ENCODE data around the gene PCARE.

DNA sequence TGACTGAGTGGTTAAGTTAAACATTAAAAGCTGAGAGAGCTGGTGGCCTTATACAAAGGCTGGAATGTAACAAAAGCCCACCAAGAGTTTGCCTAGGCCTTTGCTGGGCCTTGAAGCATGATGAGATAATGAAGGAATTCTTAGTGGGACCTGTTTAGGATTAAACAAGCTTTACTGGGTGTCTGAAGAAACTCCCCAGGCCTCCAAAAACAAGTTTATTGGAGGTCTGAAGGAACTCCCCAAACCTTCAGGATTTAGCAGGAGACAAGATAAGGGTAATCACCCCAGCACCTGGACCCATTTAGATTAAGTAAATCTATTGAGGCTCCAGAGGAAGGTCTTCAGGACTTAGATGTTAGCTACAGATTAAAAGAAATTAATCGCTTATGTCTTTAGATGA is 18.7 kb downstream of the PCARE start:
- TF ChIP-seq, protein P1, sequence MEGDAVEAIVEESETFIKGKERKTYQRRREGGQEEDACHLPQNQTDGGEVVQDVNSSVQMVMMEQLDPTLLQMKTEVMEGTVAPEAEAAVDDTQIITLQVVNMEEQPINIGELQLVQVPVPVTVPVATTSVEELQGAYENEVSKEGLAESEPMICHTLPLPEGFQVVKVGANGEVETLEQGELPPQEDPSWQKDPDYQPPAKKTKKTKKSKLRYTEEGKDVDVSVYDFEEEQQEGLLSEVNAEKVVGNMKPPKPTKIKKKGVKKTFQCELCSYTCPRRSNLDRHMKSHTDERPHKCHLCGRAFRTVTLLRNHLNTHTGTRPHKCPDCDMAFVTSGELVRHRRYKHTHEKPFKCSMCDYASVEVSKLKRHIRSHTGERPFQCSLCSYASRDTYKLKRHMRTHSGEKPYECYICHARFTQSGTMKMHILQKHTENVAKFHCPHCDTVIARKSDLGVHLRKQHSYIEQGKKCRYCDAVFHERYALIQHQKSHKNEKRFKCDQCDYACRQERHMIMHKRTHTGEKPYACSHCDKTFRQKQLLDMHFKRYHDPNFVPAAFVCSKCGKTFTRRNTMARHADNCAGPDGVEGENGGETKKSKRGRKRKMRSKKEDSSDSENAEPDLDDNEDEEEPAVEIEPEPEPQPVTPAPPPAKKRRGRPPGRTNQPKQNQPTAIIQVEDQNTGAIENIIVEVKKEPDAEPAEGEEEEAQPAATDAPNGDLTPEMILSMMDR (IDR thresholded peaks at IDR 0.05): no peak
- TF ChIP-seq POLR2A (IDR thresholded peaks at IDR 0.05): no peak
